Limb (tissue), 2 donors: ENCODE results near the gene SLC9A8.
"Not testable (repeated sequence)": the region's sequence is repeated elsewhere in the genome, so short reads cannot be mapped to it uniquely, and the experiment has no call there.

Source experiments
- DNase-seq, 2 donors: peaks; one replicate each; pipeline ENCODE4 v3.0.0-alpha.2; 2016; ENCODE audit errors: extremely low spot score in 2 of 2

Gene SLC9A8

GRCh38 chr20:49850463-49851230 lies 38.0 kb downstream of the SLC9A8 start:
- DNase-seq: no peak

- no peak for DNase-seq
Measured at GRCh38 chr20:49851231-49851705, 38.6 kb downstream of the SLC9A8 start.

- no peak for DNase-seq
Measured at GRCh38 chr20:49851991-49852390, 39.4 kb downstream of the SLC9A8 start.

- DNase-seq: no peak
Measured at GRCh38 chr20:49852522-49853080, 40.0 kb downstream of the SLC9A8 start.

- no peak for DNase-seq
Measured at GRCh38 chr20:49853640-49854039, 41.0 kb downstream of the SLC9A8 start.

- DNase-seq: no peak
Measured at GRCh38 chr20:49854190-49854875, 41.7 kb downstream of the SLC9A8 start.

GRCh38 chr20:49856904-49857303 lies 44.3 kb downstream of the SLC9A8 start:
- no peak for DNase-seq

- DNase-seq: no peak
Measured at GRCh38 chr20:49858076-49858585, 45.5 kb downstream of the SLC9A8 start.

GRCh38 chr20:49859011-49859410 lies 46.4 kb downstream of the SLC9A8 start:
- no peak for DNase-seq

- no peak for DNase-seq
Measured at GRCh38 chr20:49859807-49860206, 47.2 kb downstream of the SLC9A8 start.

- DNase-seq: not testable (repeated sequence)
Measured at GRCh38 chr20:49861232-49861631, 48.6 kb downstream of the SLC9A8 start.

- DNase-seq: no peak
Measured at GRCh38 chr20:49862607-49863200, 50.1 kb downstream of the SLC9A8 start.

GRCh38 chr20:49863666-49864065 lies 51.0 kb downstream of the SLC9A8 start:
- DNase-seq: no peak

GRCh38 chr20:49865559-49865958 lies 52.9 kb downstream of the SLC9A8 start:
- no peak for DNase-seq

GRCh38 chr20:49866051-49866450 lies 53.4 kb downstream of the SLC9A8 start:
- DNase-seq: no peak

- no peak for DNase-seq
Measured at GRCh38 chr20:49867453-49868215, 55.0 kb downstream of the SLC9A8 start.

- no peak for DNase-seq
Measured at GRCh38 chr20:49868538-49868937, 55.9 kb downstream of the SLC9A8 start.

GRCh38 chr20:49868964-49869363 lies 56.3 kb downstream of the SLC9A8 start:
- no peak for DNase-seq

- no peak for DNase-seq
Measured at GRCh38 chr20:49870261-49870660, 57.6 kb downstream of the SLC9A8 start.

- DNase-seq: no peak
Measured at GRCh38 chr20:49871391-49871948, 58.8 kb downstream of the SLC9A8 start.

GRCh38 chr20:49872056-49872455 lies 59.4 kb downstream of the SLC9A8 start:
- no peak for DNase-seq
